IPS-18c (cell line): ENCODE measurements around the gene PCNT.
A peak's percentile ranks its signal among the peaks of the same experiment; 100 is the strongest.

ENCODE experiments used
- H3K4me3 ChIP-seq: 2 replicates; pipeline ENCODE4 v1.7.0; 2013; ENCODE audit warnings: low read depth, mild to moderate bottlenecking, low read length, moderate library complexity; ENCODE audit not compliant: insufficient read depth
- H3K9me3 ChIP-seq: one replicate; pipeline ENCODE4 v1.6.1; 2013; ENCODE audit warnings: mild to moderate bottlenecking, low read length, moderate library complexity; ENCODE audit not compliant: control insufficient read depth, insufficient read depth

PCNT gene

GRCh38 chr21:46323227-46323709 lies 688 bp upstream of the PCNT start:
- peak overlapping the region; percentile 98 for H3K4me3 ChIP-seq
- H3K9me3 ChIP-seq: peaks cover 2% of the 10 kb centered on the region

DNA sequence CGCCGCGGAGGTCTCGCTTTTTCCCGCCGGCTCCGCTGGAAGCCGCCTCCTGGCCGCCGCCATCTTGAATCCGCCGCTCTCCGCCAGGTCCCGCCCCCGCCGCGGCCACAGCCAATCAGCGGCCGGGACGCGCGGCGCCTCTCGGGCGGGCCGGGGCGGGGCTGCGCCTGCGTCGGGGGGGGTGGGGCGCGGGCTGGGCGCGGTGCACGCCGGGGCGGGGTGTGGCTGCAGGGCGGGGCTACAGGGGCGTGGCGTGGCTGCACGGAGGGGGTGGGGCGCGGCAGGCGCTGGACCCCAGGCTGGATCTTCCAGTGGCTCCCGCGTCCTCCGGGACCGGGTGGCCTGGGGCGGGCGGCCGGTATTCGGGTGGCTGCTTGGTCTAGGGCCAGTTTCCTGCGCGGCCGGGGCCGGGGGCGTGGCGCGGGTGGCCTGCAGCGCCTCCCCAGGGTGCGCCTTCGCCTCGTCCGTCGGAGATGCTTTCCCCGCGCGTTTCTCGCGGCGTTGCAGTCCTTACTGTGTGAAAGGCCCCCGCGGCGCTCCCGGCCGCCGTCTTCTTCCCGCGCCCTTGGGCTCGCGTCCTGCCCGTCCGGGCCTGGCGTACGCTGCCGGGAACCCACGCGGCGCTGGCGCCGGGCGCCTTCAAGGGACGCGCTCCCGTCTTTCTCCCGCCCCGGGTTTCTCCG lies 575 bp downstream of the PCNT start:
- Histone ChIP-seq H3K9me3 (peaks cover 2% of the 10 kb centered on the region), H3K4me3 (peak overlapping the region; percentile 99)

GRCh38 chr21:46325073-46325912 lies 1.3 kb downstream of the PCNT start:
- peak overlapping the region; percentile 80 for H3K4me3 ChIP-seq
- peaks cover 2% of the 10 kb centered on the region for H3K9me3 ChIP-seq

- Histone ChIP-seq H3K9me3 (peaks cover 2% of the 10 kb centered on the region), H3K4me3 (no peak overlapping the region)
Observed at GRCh38 chr21:46326110-46326703, 2.3 kb downstream of the PCNT start.

GRCh38 chr21:46327711-46328110 lies 3.8 kb downstream of the PCNT start:
- no peak overlapping the region for H3K4me3 ChIP-seq

DNA sequence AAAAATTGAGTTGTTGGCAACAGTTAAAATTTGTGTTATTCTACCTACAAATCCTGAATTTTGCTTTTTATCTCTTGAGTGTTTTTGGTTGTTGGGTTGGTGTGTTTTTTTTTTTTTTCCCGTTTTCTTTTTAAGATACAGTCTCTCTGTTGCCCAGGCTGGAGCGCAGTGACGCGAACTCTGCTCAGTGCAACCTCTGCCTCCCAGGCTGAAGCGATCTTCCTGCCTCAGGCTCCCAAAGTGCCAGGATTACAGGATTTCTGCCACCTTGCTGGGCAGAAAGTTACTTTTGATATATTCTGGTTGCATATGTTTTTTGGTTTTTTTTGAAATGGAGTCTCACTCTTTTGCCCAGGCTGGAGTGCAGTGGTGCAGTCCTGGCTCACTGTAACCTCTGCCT lies 4.2 kb downstream of the PCNT start:
- H3K9me3 ChIP-seq: peaks cover 2% of the 10 kb centered on the region
- no peak overlapping the region for H3K4me3 ChIP-seq

More at GRCh38 chr21:46327711-46328110, 3.8 kb downstream of the PCNT start:
- peaks cover 2% of the 10 kb centered on the region for H3K9me3 ChIP-seq

- H3K9me3 ChIP-seq: peaks cover 2% of the 10 kb centered on the region
- H3K4me3 ChIP-seq: no peak overlapping the region
Observed at GRCh38 chr21:46329796-46330195, 5.8 kb downstream of the PCNT start.

DNA sequence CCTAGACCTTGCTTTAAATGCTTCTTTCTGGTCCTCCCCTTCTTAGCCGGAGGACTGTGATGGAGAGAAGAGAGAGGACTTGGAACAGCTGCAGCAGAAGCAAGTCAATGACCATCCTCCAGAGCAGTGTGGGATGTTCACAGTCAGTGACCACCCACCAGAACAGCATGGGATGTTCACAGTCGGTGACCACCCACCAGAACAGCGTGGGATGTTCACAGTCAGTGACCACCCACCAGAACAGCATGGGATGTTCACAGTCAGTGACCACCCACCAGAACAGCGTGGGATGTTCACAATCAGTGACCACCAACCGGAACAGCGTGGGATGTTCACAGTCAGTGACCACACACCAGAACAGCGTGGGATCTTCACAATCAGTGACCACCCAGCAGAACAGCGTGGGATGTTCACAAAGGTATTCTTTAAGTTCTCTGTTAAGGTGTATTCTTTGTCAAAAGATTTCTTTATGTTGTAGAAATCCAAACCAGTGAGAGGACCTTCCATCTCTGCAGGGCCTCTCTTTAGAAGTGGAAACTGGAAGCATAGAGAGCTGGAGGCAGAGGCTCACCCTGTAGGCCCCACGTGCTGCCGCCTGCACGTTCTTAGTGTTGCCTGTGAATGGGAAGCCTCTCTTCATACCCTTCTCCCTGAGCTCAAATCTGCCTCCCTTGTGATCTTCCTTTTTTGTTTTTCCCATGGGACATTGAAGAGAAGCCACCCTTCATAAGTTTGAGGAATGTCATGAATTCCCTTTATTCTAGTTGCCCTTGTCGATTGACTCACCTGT lies 10.6 kb downstream of the PCNT start:
- Histone ChIP-seq H3K4me3 (no peak overlapping the region), H3K9me3 (no peaks in the 10 kb centered on the region)

GRCh38 chr21:46336603-46337002 lies 12.6 kb downstream of the PCNT start:
- H3K4me3 ChIP-seq: no peak overlapping the region
- H3K9me3 ChIP-seq: no peaks in the 10 kb centered on the region

- Histone ChIP-seq H3K4me3 (no peak overlapping the region), H3K9me3 (no peaks in the 10 kb centered on the region)
Observed at GRCh38 chr21:46340998-46341397, 17.0 kb downstream of the PCNT start.

- no peaks in the 10 kb centered on the region for H3K9me3 ChIP-seq
- no peak overlapping the region for H3K4me3 ChIP-seq
Observed at GRCh38 chr21:46344219-46344915, 20.4 kb downstream of the PCNT start.

- H3K4me3 ChIP-seq: no peak overlapping the region
- no peaks in the 10 kb centered on the region for H3K9me3 ChIP-seq
Observed at GRCh38 chr21:46345861-46346260, 21.9 kb downstream of the PCNT start.

GRCh38 chr21:46346296-46347202 lies 22.6 kb downstream of the PCNT start:
- Histone ChIP-seq H3K9me3 (no peaks in the 10 kb centered on the region), H3K4me3 (no peak overlapping the region)

DNA sequence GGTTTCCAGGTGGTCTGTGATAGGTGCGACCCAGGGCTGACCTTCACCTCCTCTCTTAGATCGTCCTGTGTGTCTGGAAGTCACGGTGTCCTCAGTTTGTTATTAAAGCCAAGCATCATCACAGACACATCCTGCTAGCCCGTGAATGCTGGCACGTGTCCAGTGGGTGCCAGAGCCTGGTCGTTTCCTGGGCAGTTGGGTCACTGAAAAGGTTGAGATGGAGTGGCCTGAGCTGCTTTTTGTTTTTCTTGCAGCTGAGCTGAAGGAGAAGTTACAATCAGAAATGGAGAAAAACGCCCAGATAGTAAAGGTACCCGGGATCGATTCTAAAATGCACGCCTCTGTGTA lies 23.2 kb downstream of the PCNT start:
- Histone ChIP-seq H3K9me3 (no peaks in the 10 kb centered on the region), H3K4me3 (no peak overlapping the region)

DNA sequence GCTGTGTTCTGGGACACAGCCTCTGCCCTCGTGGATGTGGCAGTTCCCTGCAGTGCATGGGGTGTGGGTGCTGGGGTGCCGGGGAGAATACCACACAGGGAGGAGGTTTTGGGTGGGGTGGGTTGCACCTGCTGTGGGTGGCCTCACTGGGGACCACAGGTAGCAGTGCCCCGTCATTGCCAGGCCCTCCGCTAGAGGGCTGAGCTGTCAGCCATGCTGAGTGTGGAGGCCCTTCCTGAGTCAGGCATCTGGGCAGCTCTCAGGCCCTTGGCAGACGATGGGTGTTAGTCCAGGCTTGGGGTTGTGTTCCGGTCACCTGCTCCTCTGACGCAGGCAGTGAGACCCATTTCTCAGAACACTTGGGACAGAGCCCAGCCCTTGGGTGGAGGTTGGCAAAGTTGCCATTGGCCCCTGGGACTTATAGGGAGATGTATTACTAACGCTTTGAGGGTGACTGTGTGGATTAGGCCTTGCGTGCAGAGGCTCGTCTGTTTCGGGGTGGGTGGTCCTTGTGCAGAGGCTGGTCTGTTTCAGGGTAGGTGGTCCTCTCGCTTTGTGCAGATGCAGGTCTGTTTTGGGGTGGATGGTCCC lies 23.9 kb downstream of the PCNT start:
- no peak overlapping the region for H3K4me3 ChIP-seq
- no peaks in the 10 kb centered on the region for H3K9me3 ChIP-seq
